ENCODE results near the gene MAML3.

MAML3 gene

GRCh38 chr4:139786494-139787354 lies 367.3 kb downstream of the MAML3 start:
- DNase-seq (ENCODE audit: low read depth in 2 of 2) = no peak

GRCh38 chr4:139785356-139785755 lies 368.6 kb downstream of the MAML3 start:
- DNase-seq (ENCODE audit: low read depth in 2 of 2) = no peak

GRCh38 chr4:139783741-139784484 lies 370.1 kb downstream of the MAML3 start:
- DNase-seq (ENCODE audit: low read depth in 2 of 2) = no peak

GRCh38 chr4:139782926-139783522 lies 371.0 kb downstream of the MAML3 start:
- DNase-seq (ENCODE audit: low read depth in 2 of 2) = no peak

GRCh38 chr4:139781066-139781465 lies 372.9 kb downstream of the MAML3 start:
- DNase-seq (ENCODE audit: low read depth in 2 of 2) = no peak

- no peak for DNase-seq (ENCODE audit: low read depth in 2 of 2)
Measured at GRCh38 chr4:139779691-139780090, 374.3 kb downstream of the MAML3 start.

GRCh38 chr4:139777757-139778156 lies 376.2 kb downstream of the MAML3 start:
- DNase-seq (ENCODE audit: low read depth in 2 of 2) = no peak

- DNase-seq (ENCODE audit: low read depth in 2 of 2) = no peak
Measured at GRCh38 chr4:139776235-139776634, 377.7 kb downstream of the MAML3 start.

GRCh38 chr4:139774759-139775487 lies 379.1 kb downstream of the MAML3 start:
- no peak for DNase-seq (ENCODE audit: low read depth in 2 of 2)

GRCh38 chr4:139773560-139774318 lies 380.2 kb downstream of the MAML3 start:
- DNase-seq (ENCODE audit: low read depth in 2 of 2) = no peak

GRCh38 chr4:139770361-139770760 lies 383.6 kb downstream of the MAML3 start:
- DNase-seq (ENCODE audit: low read depth in 2 of 2) = no peak

- DNase-seq (ENCODE audit: low read depth in 2 of 2) = no peak
Measured at GRCh38 chr4:139769364-139769763, 384.6 kb downstream of the MAML3 start.

GRCh38 chr4:139768896-139769295 lies 385.1 kb downstream of the MAML3 start:
- DNase-seq (ENCODE audit: low read depth in 2 of 2) = no peak

GRCh38 chr4:139768366-139768765 lies 385.6 kb downstream of the MAML3 start:
- no peak for DNase-seq (ENCODE audit: low read depth in 2 of 2)

GRCh38 chr4:139767585-139767984 lies 386.4 kb downstream of the MAML3 start:
- DNase-seq (ENCODE audit: low read depth in 2 of 2) = no peak

GRCh38 chr4:139767168-139767567 lies 386.8 kb downstream of the MAML3 start:
- DNase-seq (ENCODE audit: low read depth in 2 of 2) = no peak

GRCh38 chr4:139764686-139765310 lies 389.2 kb downstream of the MAML3 start:
- no peak for DNase-seq (ENCODE audit: low read depth in 2 of 2)

- DNase-seq (ENCODE audit: low read depth in 2 of 2) = no peak
Measured at GRCh38 chr4:139764182-139764581, 389.8 kb downstream of the MAML3 start.

GRCh38 chr4:139763672-139764071 lies 390.3 kb downstream of the MAML3 start:
- no peak for DNase-seq (ENCODE audit: low read depth in 2 of 2)

- no peak for DNase-seq (ENCODE audit: low read depth in 2 of 2)
Measured at GRCh38 chr4:139763205-139763604, 390.8 kb downstream of the MAML3 start.

GRCh38 chr4:139762720-139763119 lies 391.3 kb downstream of the MAML3 start:
- DNase-seq (ENCODE audit: low read depth in 2 of 2) = no peak

Measured in stimulated activated CD4-positive, alpha-beta T cell treated with anti-CD3 and anti-CD28 coated beads, Interleukin-15, amount 100 ng/mL, for 48 hours (primary cell).